Endothelial cell (in vitro differentiated cells): ENCODE data around the gene TM4SF18. TPM values are rescaled to one million over a fixed set of nuclear protein-coding genes. Genes with fewer than 3 reads are reported as not detected.

Source experiments
- DNase-seq: peaks from one replicate; pipeline ENCODE4 v3.0.0; 2021; ENCODE audit warnings: low spot score
- H3K27ac Mint-ChIP-seq: one replicate; pipeline ENCODE4 v1.8.0; 2021; ENCODE audit warnings: mixed read lengths, inconsistent platforms; ENCODE audit not compliant: unreplicated experiment
- H3K27me3 Mint-ChIP-seq: one replicate; pipeline ENCODE4 v1.8.0; 2021; ENCODE audit warnings: mild to moderate bottlenecking, moderate library complexity, mixed read lengths, inconsistent platforms; ENCODE audit not compliant: unreplicated experiment
- H3K36me3 Mint-ChIP-seq: one replicate; pipeline ENCODE4 v1.8.0; 2021; ENCODE audit warnings: mild to moderate bottlenecking, low read depth, mixed read lengths, inconsistent platforms; ENCODE audit not compliant: unreplicated experiment
- H3K4me1 Mint-ChIP-seq: one replicate; pipeline ENCODE4 v1.8.0; 2021; ENCODE audit warnings: mild to moderate bottlenecking, mixed read lengths, inconsistent platforms; ENCODE audit not compliant: unreplicated experiment
- H3K4me3 Mint-ChIP-seq: one replicate; pipeline ENCODE4 v1.8.0; 2021; ENCODE audit warnings: mild to moderate bottlenecking, mixed read lengths, inconsistent platforms; ENCODE audit not compliant: unreplicated experiment
- H3K9me3 Mint-ChIP-seq: one replicate; pipeline ENCODE4 v1.8.0; 2021; ENCODE audit warnings: mixed read lengths, inconsistent platforms; ENCODE audit not compliant: unreplicated experiment
- CTCF ChIP-seq: fragments of 200-600 bp; sonication (generic); IDR thresholded peaks from one replicate; pipeline ENCODE4 v1.5.0; 2021; ENCODE audit warnings: antibody characterized with exemption; ENCODE audit not compliant: unreplicated experiment
- total RNA-seq: library from RNA; stranded (reverse); fragmentation: NEBNext Ultra II Directional; extraction: Animal tissue kit (Norgen Biotek cat#: 25700); gene quantifications from one replicate; pipeline ENCODE4 v1.2.1, GENCODE V29; 2021; ENCODE audit not compliant: unreplicated experiment

Gene TM4SF18
- total RNA-seq, 1 donor from 2014 or later: 57.4 TPM

- no peak for TF ChIP-seq CTCF
- Mint-ChIP-seq H3K36me3 (peaks cover 6% of the 10 kb centered on the region), H3K4me3 (no peak overlapping the region), H3K27ac (no peak overlapping the region), H3K27me3 (no peaks in the 10 kb centered on the region), H3K4me1 (no peaks in the 10 kb centered on the region), H3K9me3 (no peaks in the 10 kb centered on the region)
- no peak for DNase-seq
Measured at GRCh38 chr3:149310796-149311534, 22.5 kb downstream of the TM4SF18 start.

GRCh38 chr3:149307435-149307783 is 26.0 kb downstream of the TM4SF18 start:
- no peaks in the 10 kb centered on the region for H3K9me3 Mint-ChIP-seq
- no peak for TF ChIP-seq CTCF
- H3K4me3 Mint-ChIP-seq: no peak overlapping the region
- H3K27ac Mint-ChIP-seq: no peak overlapping the region
- peaks cover 6% of the 10 kb centered on the region for H3K36me3 Mint-ChIP-seq
- H3K4me1 Mint-ChIP-seq: no peaks in the 10 kb centered on the region
- no peaks in the 10 kb centered on the region for H3K27me3 Mint-ChIP-seq
- DNase-seq: no peak

GRCh38 chr3:149306751-149307434 is 26.5 kb downstream of the TM4SF18 start:
- no peak overlapping the region for H3K27ac Mint-ChIP-seq
- peaks cover 6% of the 10 kb centered on the region for H3K36me3 Mint-ChIP-seq
- TF ChIP-seq CTCF: no peak
- H3K4me1 Mint-ChIP-seq: no peaks in the 10 kb centered on the region
- H3K4me3 Mint-ChIP-seq: no peak overlapping the region
- no peaks in the 10 kb centered on the region for H3K27me3 Mint-ChIP-seq
- no peak for DNase-seq
- H3K9me3 Mint-ChIP-seq: no peaks in the 10 kb centered on the region

- no peak overlapping the region for H3K27ac Mint-ChIP-seq
- no peaks in the 10 kb centered on the region for H3K27me3 Mint-ChIP-seq
- H3K36me3 Mint-ChIP-seq: peaks cover 6% of the 10 kb centered on the region
- no peak for DNase-seq
- no peak for TF ChIP-seq CTCF
- H3K4me3 Mint-ChIP-seq: no peak overlapping the region
- no peaks in the 10 kb centered on the region for H3K9me3 Mint-ChIP-seq
- no peaks in the 10 kb centered on the region for H3K4me1 Mint-ChIP-seq
Measured at GRCh38 chr3:149305376-149305775, 28.1 kb downstream of the TM4SF18 start.
